IPS-20b (cell line): ENCODE measurements around the gene CTNND1.

Experiments used
- H3K27ac ChIP-seq: one replicate; pipeline ENCODE4 v1.5.1; 2013; ENCODE audit warnings: low read length
- H3K27me3 ChIP-seq: 2 replicates; pipeline ENCODE4 v1.6.1; 2013; ENCODE audit warnings: mild to moderate bottlenecking, low read length, inconsistent platforms; ENCODE audit not compliant: insufficient read depth
- H3K36me3 ChIP-seq: 2 replicates; pipeline ENCODE4 v1.6.1; 2013; ENCODE audit warnings: low read depth, mild to moderate bottlenecking, inconsistent platforms, low read length, moderate library complexity; ENCODE audit not compliant: insufficient read depth
- H3K4me1 ChIP-seq: 2 replicates; pipeline ENCODE4 v1.6.1; 2013; ENCODE audit warnings: mild to moderate bottlenecking, control low read depth, inconsistent platforms, low read length, moderate library complexity; ENCODE audit not compliant: insufficient read depth
- H3K4me3 ChIP-seq: 2 replicates; pipeline ENCODE4 v1.5.1; 2013; ENCODE audit warnings: mild to moderate bottlenecking, low read length, inconsistent platforms
- H3K9ac ChIP-seq: 2 replicates; pipeline ENCODE4 v1.6.1; 2013; ENCODE audit warnings: low read depth, mild to moderate bottlenecking, inconsistent platforms, low read length, moderate library complexity
- H3K9me3 ChIP-seq: 2 replicates; pipeline ENCODE4 v1.6.1; 2013; ENCODE audit warnings: mild to moderate bottlenecking, low read depth, low read length, inconsistent platforms; ENCODE audit not compliant: insufficient read depth

The CTNND1 gene

DNA sequence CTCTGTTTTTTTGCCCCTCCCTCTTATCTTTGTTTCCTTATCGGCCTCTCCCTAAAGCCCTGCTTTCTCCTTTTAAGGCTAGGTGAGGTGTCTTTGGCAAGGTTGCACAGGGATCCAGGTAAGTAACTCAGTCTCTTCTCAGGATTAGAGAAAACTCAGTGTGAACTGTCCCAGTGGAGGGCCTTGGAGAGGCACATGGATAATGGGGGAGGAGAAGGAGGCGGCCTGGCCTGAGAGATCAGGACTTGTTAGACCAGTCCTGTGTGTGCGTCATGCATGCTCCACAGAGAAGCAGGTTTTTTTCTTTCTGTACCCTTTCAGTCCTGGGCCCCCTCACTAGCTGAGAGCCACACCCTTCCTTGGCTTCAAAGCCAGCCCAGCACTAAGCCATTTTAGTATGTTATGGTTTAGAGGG is 19.9 kb downstream of the CTNND1 start:
- peaks cover 59% of the 10 kb centered on the region for H3K4me1 ChIP-seq
- peak overlapping the region; percentile 48 for H3K4me3 ChIP-seq
- H3K27me3 ChIP-seq: no peaks in the 10 kb centered on the region
- H3K36me3 ChIP-seq: no peaks in the 10 kb centered on the region
- H3K9me3 ChIP-seq: no peaks in the 10 kb centered on the region
- H3K27ac ChIP-seq: peak overlapping the region; percentile 88
- H3K9ac ChIP-seq: peak overlapping the region; percentile 72

DNA sequence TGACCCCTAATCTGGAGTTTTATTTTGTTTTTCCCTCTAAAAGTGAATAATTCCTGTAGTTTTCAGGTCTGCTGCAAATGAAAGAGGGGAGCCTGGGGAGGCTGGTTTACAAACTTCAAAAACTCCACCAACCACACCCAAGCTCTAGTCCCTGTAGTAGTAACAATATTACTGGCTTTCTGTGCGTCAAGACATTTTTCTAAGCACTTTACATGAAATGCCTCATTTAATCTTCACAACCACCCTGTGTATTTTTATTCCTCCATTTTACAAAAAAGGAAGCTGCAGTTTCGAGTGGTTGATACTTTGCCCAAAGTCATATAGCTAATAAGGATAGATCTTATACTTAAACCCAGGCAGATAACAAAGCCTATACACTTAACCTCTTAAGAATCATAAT is 23.5 kb downstream of the CTNND1 start:
- Histone ChIP-seq H3K9me3 (no peaks in the 10 kb centered on the region), H3K9ac (no peak overlapping the region), H3K36me3 (no peaks in the 10 kb centered on the region), H3K27ac (no peak overlapping the region), H3K4me3 (no peak overlapping the region), H3K4me1 (peaks cover 49% of the 10 kb centered on the region), H3K27me3 (no peaks in the 10 kb centered on the region)

DNA sequence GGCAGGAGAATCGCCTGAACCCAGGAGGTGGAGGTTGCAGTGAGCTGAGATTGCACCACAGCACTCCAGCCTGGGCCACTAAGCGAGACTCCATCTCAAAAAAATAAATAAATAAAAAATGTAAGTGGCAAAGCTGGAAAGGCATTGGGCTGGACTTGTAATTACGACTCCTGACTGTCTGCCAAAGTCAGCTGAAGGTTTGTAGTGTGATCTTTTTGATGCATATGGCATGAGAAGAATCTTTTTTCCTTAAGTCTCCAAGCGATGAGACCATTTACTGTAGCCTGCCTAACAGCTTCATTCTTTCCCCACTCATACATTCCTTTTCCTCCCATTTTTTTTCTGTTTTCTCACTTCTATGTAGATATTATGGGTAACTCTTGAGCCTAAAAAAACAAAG is 24.8 kb downstream of the CTNND1 start:
- Histone ChIP-seq H3K36me3 (peaks cover 7% of the 10 kb centered on the region; the same call in 1 of the 2 replicates), H3K9ac (no peak overlapping the region), H3K9me3 (no peaks in the 10 kb centered on the region), H3K4me1 (peaks cover 35% of the 10 kb centered on the region), H3K27ac (no peak overlapping the region), H3K27me3 (no peaks in the 10 kb centered on the region), H3K4me3 (no peak overlapping the region)

DNA sequence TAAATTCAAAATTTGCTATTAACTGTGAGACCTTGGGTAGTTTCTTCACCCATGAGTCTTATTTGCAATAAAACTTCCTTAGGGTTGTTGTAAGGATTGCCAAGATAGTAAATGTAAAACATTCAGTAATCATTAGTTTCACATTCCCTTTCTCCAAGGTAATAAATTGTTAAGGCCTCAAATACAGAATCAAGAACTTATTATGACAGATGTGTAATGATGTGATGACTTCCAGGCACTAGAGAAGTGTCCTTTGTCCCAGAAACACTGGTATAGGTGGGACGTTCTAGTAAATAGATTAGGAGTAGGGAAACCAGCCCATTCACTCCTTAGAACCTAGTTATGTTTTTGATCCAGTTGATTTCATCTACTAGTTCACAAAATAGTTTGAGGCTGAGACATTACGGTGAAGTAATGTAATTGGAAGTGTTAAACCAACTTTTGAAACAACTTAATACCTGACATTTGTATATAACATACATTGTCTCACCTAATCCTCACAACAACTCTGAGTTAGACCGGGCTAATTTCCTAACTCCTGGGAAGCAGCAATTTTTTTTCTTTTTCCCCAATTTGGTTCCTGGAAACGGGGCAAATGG is 25.5 kb downstream of the CTNND1 start:
- H3K36me3 ChIP-seq: peaks cover 14% of the 10 kb centered on the region; the same call in 1 of the 2 replicates
- no peaks in the 10 kb centered on the region for H3K9me3 ChIP-seq
- no peak overlapping the region for H3K27ac ChIP-seq
- 0 out of 2 replicates have a peak overlapping the region, but pooled peaks have one; percentile 33 for H3K9ac ChIP-seq
- H3K27me3 ChIP-seq: no peaks in the 10 kb centered on the region
- H3K4me3 ChIP-seq: peak overlapping the region; percentile 14; the same call in 1 of the 2 replicates
- peaks cover 29% of the 10 kb centered on the region for H3K4me1 ChIP-seq

DNA sequence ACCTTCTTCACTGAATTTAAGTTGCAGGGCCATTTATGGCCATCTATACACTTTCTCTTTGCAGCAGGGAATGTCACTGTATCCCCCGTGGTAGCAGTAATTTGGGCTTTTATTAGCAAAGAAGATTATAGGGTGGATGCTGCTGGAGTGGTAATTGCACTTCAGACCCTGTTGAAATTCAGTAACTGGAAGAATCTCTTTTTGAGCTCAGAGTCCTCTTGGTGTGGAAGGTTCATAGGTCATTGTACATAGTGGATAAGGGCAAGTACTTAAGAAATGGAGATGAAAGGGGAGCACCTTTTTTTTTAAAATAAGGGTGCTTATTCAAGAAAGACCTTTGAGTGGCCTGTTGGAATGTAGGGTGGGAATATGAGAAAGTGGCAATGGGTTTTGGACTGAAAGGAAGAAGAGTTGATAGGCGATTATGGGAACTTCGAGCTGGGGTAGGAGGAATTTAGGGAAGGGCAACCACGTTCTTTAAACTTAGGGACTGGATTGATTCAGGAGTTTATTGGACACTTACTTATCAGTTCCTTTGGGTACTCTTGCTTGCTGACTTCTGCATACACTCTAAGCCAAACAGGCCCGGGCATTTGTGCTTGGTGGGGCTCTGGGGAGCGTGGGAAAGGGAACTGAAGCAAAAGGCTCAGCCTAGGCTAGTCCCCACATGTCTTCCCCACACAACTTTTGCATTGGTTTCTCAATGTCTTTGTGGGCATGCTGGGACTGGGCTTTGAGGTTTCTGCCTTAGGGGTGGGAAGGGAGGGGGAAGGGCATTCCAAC is 26.5 kb downstream of the CTNND1 start:
- Histone ChIP-seq H3K36me3 (peaks cover 20% of the 10 kb centered on the region; the same call in 1 of the 2 replicates), H3K9ac (peak overlapping the region; percentile 33; the same call in 1 of the 2 replicates), H3K27me3 (no peaks in the 10 kb centered on the region), H3K4me1 (peaks cover 23% of the 10 kb centered on the region), H3K4me3 (peak overlapping the region; percentile 14; the same call in 1 of the 2 replicates), H3K27ac (peak overlapping the region; percentile 34), H3K9me3 (no peaks in the 10 kb centered on the region)

DNA sequence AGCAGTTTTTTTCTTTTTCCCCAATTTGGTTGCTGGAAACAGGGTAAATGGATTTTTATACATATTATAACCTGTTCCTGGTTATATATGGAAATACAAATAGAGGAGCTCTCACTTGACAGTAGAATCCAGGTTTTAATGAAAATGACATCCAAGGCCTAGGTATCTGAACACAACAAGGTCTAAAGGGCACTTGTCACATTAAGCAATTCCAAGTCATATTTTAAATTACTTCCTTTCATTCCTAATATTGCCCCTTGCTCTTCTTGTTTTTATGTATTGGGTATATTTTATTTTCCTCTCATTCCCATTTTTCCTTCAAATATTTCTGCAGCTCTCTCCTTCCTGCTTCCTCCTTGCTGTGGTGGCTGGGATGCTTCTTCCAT is 27.1 kb downstream of the CTNND1 start:
- Histone ChIP-seq H3K36me3 (peaks cover 26% of the 10 kb centered on the region; the same call in 1 of the 2 replicates), H3K27ac (no peak overlapping the region), H3K27me3 (no peaks in the 10 kb centered on the region), H3K9me3 (no peaks in the 10 kb centered on the region), H3K9ac (no peak overlapping the region), H3K4me1 (peaks cover 23% of the 10 kb centered on the region), H3K4me3 (no peak overlapping the region)

DNA sequence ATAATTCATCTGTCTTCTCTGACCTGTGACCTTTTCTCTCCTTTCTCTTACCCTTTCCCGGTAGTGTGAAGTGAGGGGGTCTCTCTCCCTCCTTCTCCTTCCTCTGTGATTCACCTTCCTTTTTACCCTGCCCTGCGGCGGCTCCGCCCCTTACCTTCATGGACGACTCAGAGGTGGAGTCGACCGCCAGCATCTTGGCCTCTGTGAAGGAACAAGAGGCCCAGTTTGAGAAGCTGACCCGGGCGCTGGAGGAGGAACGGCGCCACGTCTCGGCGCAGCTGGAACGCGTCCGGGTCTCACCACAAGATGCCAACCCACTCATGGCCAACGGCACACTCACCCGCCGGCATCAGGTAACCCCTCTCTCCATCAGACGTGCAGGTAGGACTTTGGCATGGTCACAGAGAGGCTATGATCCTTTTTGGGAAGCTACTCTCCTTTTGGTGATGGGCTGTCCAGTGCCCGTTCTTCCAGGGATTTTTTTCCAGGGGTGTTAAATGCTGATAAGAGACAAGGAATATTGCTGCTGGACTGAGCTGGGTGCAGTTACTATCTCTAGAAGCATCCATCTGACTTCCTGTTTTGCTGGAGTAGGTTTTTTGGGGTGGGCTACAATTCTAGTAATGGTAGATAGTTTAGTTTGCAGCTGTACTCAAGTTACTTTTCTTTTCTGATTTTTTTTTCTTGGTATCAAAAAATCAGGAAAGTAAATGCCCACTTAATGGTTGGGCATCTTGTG is 29.9 kb downstream of the CTNND1 start:
- Histone ChIP-seq H3K4me3 (no peak overlapping the region), H3K36me3 (peaks cover 50% of the 10 kb centered on the region), H3K27ac (no peak overlapping the region), H3K9ac (no peak overlapping the region), H3K27me3 (no peaks in the 10 kb centered on the region), H3K9me3 (no peaks in the 10 kb centered on the region), H3K4me1 (peaks cover 23% of the 10 kb centered on the region)

DNA sequence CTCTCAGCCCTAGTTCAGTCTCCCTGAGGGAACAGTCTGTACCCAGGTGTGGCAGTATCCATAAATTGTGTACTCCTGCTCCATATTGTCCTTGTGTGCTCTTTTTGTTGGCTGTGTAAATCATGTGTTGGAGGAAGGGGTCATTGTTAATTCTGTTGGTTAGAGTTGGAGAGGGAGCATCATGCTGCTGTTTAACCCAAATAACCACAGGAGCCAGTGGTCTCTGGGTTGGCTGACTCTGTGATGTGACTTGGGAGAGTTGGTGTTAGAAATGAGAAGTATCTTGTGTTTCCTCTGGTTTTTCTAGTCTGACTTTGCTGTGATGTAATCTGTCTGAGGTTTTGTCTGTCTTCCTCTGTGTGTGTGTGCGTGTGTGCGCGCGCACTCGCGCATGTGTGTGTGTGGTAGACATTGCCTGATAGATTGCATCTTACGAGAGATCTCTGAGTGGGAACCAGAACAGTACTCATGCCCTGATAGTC is 30.5 kb downstream of the CTNND1 start:
- Histone ChIP-seq H3K9me3 (no peaks in the 10 kb centered on the region), H3K4me1 (peaks cover 18% of the 10 kb centered on the region), H3K27ac (no peak overlapping the region), H3K27me3 (no peaks in the 10 kb centered on the region), H3K36me3 (peaks cover 55% of the 10 kb centered on the region), H3K9ac (no peak overlapping the region), H3K4me3 (no peak overlapping the region)

DNA sequence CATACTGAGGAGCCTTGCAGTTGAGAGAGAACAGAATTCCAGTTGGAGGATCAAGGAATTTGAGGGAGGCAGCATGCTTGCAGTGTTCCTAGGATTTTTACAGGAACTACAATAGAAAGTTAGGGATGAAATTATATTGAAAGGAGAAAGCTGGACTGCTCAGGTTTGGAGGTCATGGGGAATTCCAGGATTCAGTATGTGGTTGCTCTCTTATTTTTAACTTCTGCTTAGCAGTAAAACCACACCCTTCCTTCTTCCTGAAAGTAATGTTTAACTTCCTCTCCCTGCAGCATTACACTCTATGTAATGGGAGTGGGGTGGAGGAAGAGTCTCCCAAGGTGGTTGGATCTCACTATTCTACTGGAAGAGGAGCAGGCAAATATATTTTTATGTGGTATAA is 31.3 kb downstream of the CTNND1 start:
- H3K4me1 ChIP-seq: peaks cover 10% of the 10 kb centered on the region
- H3K27me3 ChIP-seq: no peaks in the 10 kb centered on the region
- H3K4me3 ChIP-seq: no peak overlapping the region
- H3K27ac ChIP-seq: no peak overlapping the region
- H3K9me3 ChIP-seq: no peaks in the 10 kb centered on the region
- H3K36me3 ChIP-seq: peaks cover 58% of the 10 kb centered on the region
- H3K9ac ChIP-seq: no peak overlapping the region

DNA sequence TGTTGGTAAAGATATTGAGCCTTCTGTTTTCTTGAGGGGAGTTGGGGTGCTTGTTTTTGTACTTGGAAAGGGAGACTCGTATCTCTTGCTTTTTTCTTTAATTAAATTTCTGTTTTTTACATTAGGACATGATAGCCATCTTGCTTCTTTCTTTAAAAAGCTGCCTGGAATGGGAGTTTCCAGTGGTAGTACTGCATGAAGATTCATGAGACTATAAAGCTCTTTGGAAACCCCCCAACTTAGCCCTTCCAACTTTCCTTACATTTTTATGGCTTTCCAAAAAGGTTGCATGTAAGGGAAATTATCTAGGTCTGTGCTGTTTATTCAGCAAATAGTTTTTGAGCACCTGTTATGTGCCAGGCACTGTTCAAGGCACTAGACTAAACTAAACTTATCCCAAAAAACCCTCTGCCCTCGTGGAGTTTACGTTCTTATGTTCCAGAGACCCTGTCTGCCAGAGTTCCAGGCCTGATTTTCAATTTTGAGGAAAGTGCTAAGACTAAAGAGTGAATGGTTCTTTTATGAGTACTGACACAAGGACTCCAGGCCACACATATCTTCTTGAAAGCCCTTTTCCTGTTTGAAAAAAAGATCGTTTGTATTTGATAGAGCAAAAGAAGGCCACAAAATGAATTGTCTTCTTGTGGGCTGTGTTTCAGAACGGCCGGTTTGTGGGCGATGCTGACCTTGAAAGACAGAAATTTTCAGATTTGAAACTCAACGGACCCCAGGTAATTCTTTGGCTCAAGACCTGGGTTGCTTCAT is 31.9 kb downstream of the CTNND1 start:
- Histone ChIP-seq H3K27ac (no peak overlapping the region), H3K4me3 (no peak overlapping the region), H3K36me3 (peaks cover 64% of the 10 kb centered on the region), H3K4me1 (peaks cover 4% of the 10 kb centered on the region), H3K9me3 (no peaks in the 10 kb centered on the region), H3K27me3 (no peaks in the 10 kb centered on the region), H3K9ac (no peak overlapping the region)

DNA sequence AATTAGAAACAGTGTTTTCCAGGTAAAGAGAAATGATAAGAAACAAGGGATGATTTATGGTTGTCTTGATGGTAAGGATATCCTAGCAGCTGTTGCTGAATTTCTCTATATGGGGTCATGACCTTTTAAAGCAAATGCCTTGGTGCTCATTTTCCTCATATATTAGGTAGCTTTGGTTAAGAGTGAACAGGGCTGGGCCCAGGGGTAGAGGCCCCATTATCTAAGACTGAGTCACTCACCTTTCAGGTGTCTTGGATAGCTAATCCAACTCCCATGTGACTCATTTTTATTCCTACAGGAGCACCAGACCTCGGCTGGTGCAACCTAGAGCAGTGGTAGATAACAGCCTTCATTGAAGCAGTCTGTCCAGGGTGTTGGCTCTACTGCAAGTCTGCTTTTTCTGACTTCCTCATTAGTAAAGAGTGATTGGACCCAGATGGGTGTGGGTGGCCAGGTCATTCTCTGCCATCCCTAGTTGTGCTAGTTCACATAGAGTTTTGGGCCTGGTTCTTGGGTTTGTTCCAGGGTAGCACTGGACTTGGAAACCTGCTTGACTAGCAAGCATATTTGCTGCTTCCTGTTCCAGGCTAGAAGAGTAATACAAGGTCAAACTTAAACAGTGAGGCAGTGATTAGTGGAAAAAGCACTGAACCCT is 37.4 kb downstream of the CTNND1 start:
- H3K4me3 ChIP-seq: no peak overlapping the region
- H3K27me3 ChIP-seq: no peaks in the 10 kb centered on the region
- no peaks in the 10 kb centered on the region for H3K9me3 ChIP-seq
- H3K4me1 ChIP-seq: 0 out of 2 replicates have a peak, but pooled peaks cover 2% of the 10 kb centered on the region
- H3K36me3 ChIP-seq: peaks cover 76% of the 10 kb centered on the region
- no peak overlapping the region for H3K9ac ChIP-seq
- no peak overlapping the region for H3K27ac ChIP-seq
